ENCODE results near the gene CCDC102A. TPM values are rescaled to one million over a fixed set of nuclear protein-coding genes. Genes with fewer than 3 reads are reported as not detected.

CCDC102A gene
- total RNA-seq, 1 donor from 2014 or later: 11.3 TPM

DNA sequence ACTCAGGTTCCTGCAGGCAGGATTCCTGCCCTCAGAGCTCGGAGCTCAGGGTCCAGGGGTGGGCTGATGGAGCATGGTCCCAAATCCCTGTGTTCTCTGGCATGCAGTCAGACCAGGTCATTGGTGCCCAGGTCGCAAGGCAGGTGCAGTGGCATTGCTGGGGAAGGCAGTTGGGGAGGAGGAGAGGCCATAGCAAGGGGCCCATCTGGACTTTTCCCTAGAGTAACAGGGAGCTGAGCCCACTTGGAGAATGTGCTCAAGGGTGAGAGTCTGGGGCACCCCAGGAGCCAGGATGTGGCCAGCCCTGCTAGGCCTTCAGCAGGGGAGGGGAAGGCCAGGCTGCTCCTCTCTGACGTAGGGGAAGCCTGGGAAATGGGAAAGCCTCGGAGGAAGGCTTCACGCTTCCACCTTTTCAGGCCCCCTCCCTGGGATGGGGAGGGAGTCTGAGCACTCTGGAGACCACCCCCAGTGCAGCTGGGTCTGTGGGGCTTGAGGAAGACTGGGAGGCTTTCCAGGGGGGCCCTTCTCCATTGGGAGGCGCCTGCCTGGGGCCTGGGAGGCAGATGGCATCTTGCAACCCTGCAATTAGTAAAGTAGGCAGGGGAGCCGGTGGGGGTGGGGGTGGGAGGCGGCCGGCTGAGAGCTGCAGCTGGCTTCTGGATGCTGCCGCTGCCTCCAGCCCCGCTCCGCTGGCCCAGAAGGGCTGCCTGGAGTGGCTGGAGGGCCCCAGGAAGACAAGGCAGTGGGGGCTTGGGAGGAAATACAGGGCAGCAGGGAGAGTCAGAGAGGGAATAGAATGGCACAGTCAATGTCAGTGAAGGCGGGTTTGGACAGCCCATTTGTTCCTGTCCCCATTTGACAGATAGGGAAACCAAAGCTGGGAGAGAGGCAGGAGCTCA lies 29.0 kb downstream of the CCDC102A start:
- ATAC-seq: no peak
- no peaks in the 10 kb centered on the region for H3K9me3 ChIP-seq
- no peak for DNase-seq
- peaks cover 14% of the 10 kb centered on the region for H3K4me1 ChIP-seq
- no peak overlapping the region for H3K4me3 ChIP-seq
- no peaks in the 10 kb centered on the region for H3K36me3 ChIP-seq
- intact Hi-C loops (cut with DNase I): no loop called here
- no peak for TF ChIP-seq CTCF (IDR thresholded peaks at IDR 0.05)
- no peak overlapping the region for H3K27ac ChIP-seq
- H3K27me3 ChIP-seq: no peaks in the 10 kb centered on the region

GRCh38 chr16:57505169-57505568 lies 31.2 kb downstream of the CCDC102A start:
- no peaks in the 10 kb centered on the region for H3K36me3 ChIP-seq
- H3K4me1 ChIP-seq: peaks cover 12% of the 10 kb centered on the region
- no peak for TF ChIP-seq CTCF (IDR thresholded peaks at IDR 0.05)
- intact Hi-C loops (cut with DNase I): no loop called here
- no peak for ATAC-seq
- no peak overlapping the region for H3K4me3 ChIP-seq
- H3K27me3 ChIP-seq: no peaks in the 10 kb centered on the region
- DNase-seq: no peak
- H3K9me3 ChIP-seq: no peaks in the 10 kb centered on the region
- H3K27ac ChIP-seq: no peak overlapping the region

- H3K27me3 ChIP-seq: no peaks in the 10 kb centered on the region
Measured at GRCh38 chr16:57504491-57504890, 31.9 kb downstream of the CCDC102A start.

GRCh38 chr16:57504001-57504400 lies 32.4 kb downstream of the CCDC102A start:
- TF ChIP-seq CTCF (IDR thresholded peaks at IDR 0.05): no peak
- intact Hi-C loops (cut with DNase I): no loop called here
- Histone ChIP-seq H3K4me1 (peaks cover 12% of the 10 kb centered on the region), H3K9me3 (no peaks in the 10 kb centered on the region), H3K4me3 (no peak overlapping the region), H3K27me3 (no peaks in the 10 kb centered on the region), H3K36me3 (no peaks in the 10 kb centered on the region), H3K27ac (no peak overlapping the region)
- DNase-seq: no peak
- ATAC-seq: no peak

More at GRCh38 chr16:57504491-57504890, 31.9 kb downstream of the CCDC102A start:
- no peaks in the 10 kb centered on the region for H3K9me3 ChIP-seq
- no peak for TF ChIP-seq CTCF (IDR thresholded peaks at IDR 0.05)
- H3K4me3 ChIP-seq: no peak overlapping the region
- DNase-seq: no peak
- no peak overlapping the region for H3K27ac ChIP-seq
- intact Hi-C loops (cut with DNase I): no loop called here
- peaks cover 12% of the 10 kb centered on the region for H3K4me1 ChIP-seq
- ATAC-seq: no peak
- no peaks in the 10 kb centered on the region for H3K36me3 ChIP-seq

DNA sequence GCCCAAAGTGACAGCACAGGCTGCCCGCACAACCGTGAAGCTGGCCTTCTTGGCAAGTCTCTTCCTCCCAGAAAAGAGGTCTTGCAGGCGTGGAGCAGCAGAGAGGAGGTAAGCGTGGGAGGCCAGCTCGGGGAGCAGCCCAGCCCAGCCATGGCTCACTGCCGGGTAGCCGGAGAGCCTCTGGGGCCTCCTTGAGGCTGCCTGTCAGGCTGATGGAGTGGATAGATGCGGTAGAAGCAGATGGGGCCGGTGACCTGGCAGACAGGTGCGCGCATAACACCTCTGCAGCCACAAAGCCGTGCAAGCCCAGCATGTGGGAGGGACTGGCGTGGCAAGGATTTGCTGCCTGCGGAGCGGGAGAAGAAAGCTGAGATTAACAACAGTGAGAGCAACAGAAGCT lies 33.0 kb downstream of the CCDC102A start:
- H3K27ac ChIP-seq: no peak overlapping the region
- H3K4me1 ChIP-seq: peaks cover 12% of the 10 kb centered on the region
- no peaks in the 10 kb centered on the region for H3K27me3 ChIP-seq
- peak; percentile 49 for ATAC-seq
- no peaks in the 10 kb centered on the region for H3K36me3 ChIP-seq
- H3K4me3 ChIP-seq: no peak overlapping the region
- intact Hi-C loops (cut with DNase I): no loop called here
- TF ChIP-seq CTCF (IDR thresholded peaks at IDR 0.05): no peak
- no peaks in the 10 kb centered on the region for H3K9me3 ChIP-seq
- no peak for DNase-seq

Measured in upper lobe of right lung (tissue), 1 donor.